ENCODE measurements around the gene COBL. TPM values are rescaled to one million over a fixed set of nuclear protein-coding genes. Genes with fewer than 3 reads are reported as not detected.
"Not testable (repeated sequence)": the region's sequence is repeated elsewhere in the genome, so short reads cannot be mapped to it uniquely, and the experiment has no call there.

Gene COBL
- total and polyA plus RNA-seq, 2 of the 8 experiments (the other 6 are each of a cell fraction or from before 2014, with no cell fraction given), result 13.8 to 40.4 TPM

DNA sequence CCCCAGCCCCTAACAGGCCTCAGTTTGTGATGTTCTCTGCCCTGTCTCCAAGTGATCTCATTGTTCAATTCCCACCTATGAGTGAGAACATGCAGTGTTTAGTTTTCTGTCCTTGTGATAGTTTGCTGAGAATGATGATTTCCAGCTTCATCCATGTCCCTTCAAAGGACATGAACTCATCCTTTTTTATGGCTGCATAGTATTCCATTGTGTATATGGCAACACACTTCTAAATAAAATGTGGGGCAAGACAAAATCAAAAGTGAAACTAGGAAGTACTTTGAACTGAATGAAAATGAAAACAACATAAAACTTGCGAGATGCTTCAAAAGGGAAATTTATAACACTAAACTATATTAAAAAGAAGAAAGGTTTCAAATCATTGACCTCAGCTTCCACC lies 326.4 kb downstream of the COBL start:
- H3K27ac ChIP-seq (ENCODE audit: low read depth, low read length); H3K36me3 ChIP-seq (ENCODE audit: control insufficient read depth in 2 of 4, insufficient read depth in 4 of 4, low read length in 3 of 4); H3K14ac ChIP-seq (ENCODE audit: insufficient read length); H4K91ac ChIP-seq (replicated peaks; ENCODE audit: insufficient read length, low read length); H2BK15ac ChIP-seq (ENCODE audit: low read length); CTCF ChIA-PET (ENCODE audit: partially characterized antibody); H2BK5ac ChIP-seq (ENCODE audit: low read depth, low read length); H3K79me2 ChIP-seq (ENCODE audit: control insufficient read depth in 1 of 2, insufficient read depth in 2 of 2, low read length in 2 of 2); H4K20me1 ChIP-seq (replicated peaks in 1 of 2; ENCODE audit: control insufficient read depth in 1 of 2, insufficient read depth in 2 of 2, low read length in 2 of 2); H3K18ac ChIP-seq (ENCODE audit: extremely low read depth, low read length); H3K23me2 ChIP-seq (ENCODE audit: low read depth, low read length); H3K4me2 ChIP-seq (ENCODE audit: insufficient read depth in 1 of 2, low read depth in 2 of 2, low read length in 2 of 2); H3K56ac ChIP-seq (replicated peaks; ENCODE audit: insufficient read length, low read depth, low read length); H2AK5ac ChIP-seq (ENCODE audit: low read depth, low read length); H3K23ac ChIP-seq (ENCODE audit: insufficient read length); H2AFZ ChIP-seq (ENCODE audit: low read length); H4K8ac ChIP-seq (ENCODE audit: extremely low read depth, insufficient read depth, low read length); H3K4ac ChIP-seq (replicated peaks; ENCODE audit: insufficient read length, low read depth, low read length); H4K5ac ChIP-seq (ENCODE audit: insufficient read length, low read depth, low read length); H3K4me3 ChIP-seq (ENCODE audit: extremely low read depth in 1 of 4, insufficient read depth in 2 of 4, low read depth in 3 of 4, low read length in 4 of 4); DNase-seq (ENCODE audit: low read depth in 1 of 2, low spot score in 2 of 2); H2BK12ac ChIP-seq (ENCODE audit: low read depth, low read length); H3K4me1 ChIP-seq (replicated peaks in 1 of 4; ENCODE audit: control insufficient read depth in 3 of 4, insufficient read depth in 4 of 4, low read length in 3 of 4); H3K79me1 ChIP-seq (ENCODE audit: low read depth, low read length); H3K9ac ChIP-seq (replicated peaks in 1 of 4; ENCODE audit: extremely low read depth in 1 of 4, low read depth in 3 of 4, low read length in 3 of 4); H2BK20ac ChIP-seq (ENCODE audit: low read length); H3K9me3 ChIP-seq (ENCODE audit: insufficient read depth in 2 of 2, low read depth in 1 of 2, low read length in 1 of 2); H2BK120ac ChIP-seq (replicated peaks; ENCODE audit: low read depth, low read length); H3K27me3 ChIP-seq (replicated peaks in 1 of 4; ENCODE audit: control insufficient read depth in 3 of 4, extremely low read depth in 1 of 4, insufficient read depth in 3 of 4, low read length in 3 of 4); FAIRE-seq; POLR2A ChIA-PET (ENCODE audit: partially characterized antibody): not testable (repeated sequence)
- WGBS, 2 experiments (ENCODE audit: extremely low coverage in 1 of 2, insufficient coverage in 1 of 2, insufficient read length in 1 of 2, insufficient replicate concordance in 2 of 2, low coverage in 1 of 2, low lambda C conversion rate in 2 of 2, missing lambda C conversion rate in 1 of 2), result 86% methylated on average over 1 of the region's 1 CpG; no CpG with 5 or more reads in 1 of the 2 experiments
- peak; percentile 67; the same call in 1 of the 2 replicates for TF ChIP-seq KDM1A (IDR thresholded peaks at IDR 0.05; ENCODE audit: borderline replicate concordance, low read length)
